Right lobe of liver (tissue), 6 donors: Measurements from ENCODE around the gene HIP1. TPM values are rescaled to one million over a fixed set of nuclear protein-coding genes. Genes with fewer than 3 reads are reported as not detected.
A peak's percentile ranks its signal among the peaks of the same experiment; 100 is the strongest.
"Not testable (repeated sequence)": the region's sequence is repeated elsewhere in the genome, so short reads cannot be mapped to it uniquely, and the experiment has no call there.

Experiments
- ATAC-seq, 4 donors: fragments of 200-7000 bp; cut with Tn5 transposase; one replicate each; pipeline ENCODE4 v1.9.1; 2020; ENCODE audit warnings: mild to moderate bottlenecking in 4 of 4, moderate library complexity in 4 of 4
- DNase-seq, 3 donors: peaks; one replicate each; pipeline ENCODE4 v3.0.0-alpha.2; 2020
- H3K27ac ChIP-seq, 3 donors: fragments of 200-600 bp; one replicate each; pipeline ENCODE4 v1.8.0; 2022
- H3K27me3 ChIP-seq, 2 donors: fragments of 200-600 bp; one replicate each; pipeline ENCODE4 v1.8.0; 2022
- H3K36me3 ChIP-seq, 4 donors: fragments of 200-600 bp; sonication (generic) in 1 of 4; one replicate each; pipeline versions ENCODE4 v1.5.1 to v1.8.0; 2017 to 2022; ENCODE audit warnings: control low read depth in 1 of 4
- H3K4me1 ChIP-seq, 4 donors: fragments of 200-600 bp; sonication (generic) in 1 of 4; one replicate each; pipeline versions ENCODE4 v1.5.1 to v1.8.0; 2017 to 2022; ENCODE audit warnings: control low read depth in 1 of 4
- H3K4me3 ChIP-seq, 3 donors: fragments of 200-600 bp; one replicate each; pipeline ENCODE4 v1.8.0; 2022
- H3K9me3 ChIP-seq, 4 donors: fragments of 200-600 bp; sonication (generic) in 1 of 4; one replicate each; pipeline versions ENCODE4 v1.5.1 to v1.8.0; 2017 to 2022; ENCODE audit warnings: control low read depth in 1 of 4
- POLR2A ChIP-seq: fragments of 450-650 bp; IDR thresholded peaks from one replicate; pipeline ENCODE4 v1.6.1; 2017; ENCODE audit warnings: antibody characterized with exemption, mild to moderate bottlenecking
- WGBS: methylation state at CpG from one replicate; pipeline ENCODE4 v1.1.6; 2018; ENCODE audit warnings: low coverage, low lambda C conversion rate; ENCODE audit not compliant: insufficient coverage; ENCODE audit errors: missing lambda C conversion rate; 5-methylcytosine and 5-hydroxymethylcytosine counted together
- intact Hi-C, 2 donors: fragments of 100-400 bp; cut with DNase I; formaldehyde crosslinking; loops; one replicate each; pipeline versions ENCODE4 v1.11.2 to v1.14.1; 2022
- small RNA-seq, 2 experiments: library from RNA; depleted of rRNA; stranded (forward); fragments of <200 nt; gene quantifications; one replicate each; pipeline ENCODE3, GENCODE V24; 2016
- total RNA-seq, 6 experiments: library from RNA; depleted of rRNA in 2 of 6; stranded (reverse); fragments of >200 nt in 2 of 6; fragmentation: NEBNext Ultra II Directional in 3 of 6; extraction: Animal tissue kit (Norgen Biotek cat#: 25700) in 3 of 6; gene quantifications; one replicate each; pipeline versions ENCODE4 v1.1.0 to v1.2.4, GENCODE V29; 2016 to 2023
- donor health status: DM: no; HTN: yes; CAD: no.
- donor health status: DM: no; HTN: no; CAD: no.
- donor health status: DM: no; HTN: no; CAD: no.
- donor health status: DM: no; HTN: yes; CAD: no.
- donor health status: DM: no; HTN: yes; CAD: no.

The HIP1 gene
- total RNA-seq, 6 experiments from 2014 or later = 17.6 to 23.0 (median 18.8) TPM

GRCh38 chr7:75492020-75492419 lies 246.7 kb downstream of the HIP1 start, which contains the start of gene SPDYE5:
Gene SPDYE5 (plus strand): TSS chr7:75492320. CDS start chr7:75494048, 1,728 bp downstream.
- intact Hi-C loops, ATAC-seq: not testable (repeated sequence)
- 83% methylated on average over 5 of the region's 6 CpGs for WGBS

GRCh38 chr7:75485979-75486643 lies 252.6 kb downstream of the HIP1 start, which contains the start of gene POM121C:
Gene POM121C (minus strand): TSS chr7:75486299. CDS start chr7:75441496, 44,803 bp downstream.
- H3K27ac ChIP-seq = peak within 1 kb of the TSS; percentile 60 to 87 (median 74)
- 0% methylated on average over 12 of the region's 49 CpGs for WGBS

More at GRCh38 chr7:75492020-75492419, 246.7 kb downstream of the HIP1 start, which contains the start of gene SPDYE5:
- H3K27ac ChIP-seq, DNase-seq, H3K27me3 ChIP-seq, H3K36me3 ChIP-seq, H3K9me3 ChIP-seq, H3K4me1 ChIP-seq, H3K4me3 ChIP-seq: not testable (repeated sequence)

GRCh38 chr7:75485355-75485978 lies 253.3 kb downstream of the HIP1 start:
- Histone ChIP-seq H3K27ac (peak overlapping the region; percentile 60 to 87 (median 74)), H3K4me3 (peak overlapping the region; percentile 72 to 79 (median 78))
- H3K36me3 ChIP-seq, H3K27me3 ChIP-seq, ATAC-seq, H3K9me3 ChIP-seq, intact Hi-C loops, H3K4me1 ChIP-seq: not testable (repeated sequence)
- peak in 1 of 3 donors; percentile 18 for DNase-seq
- WGBS = 0% methylated on average over 16 of the region's 32 CpGs

More at GRCh38 chr7:75485979-75486643, 252.6 kb downstream of the HIP1 start, which contains the start of gene POM121C:
- intact Hi-C loops, H3K9me3 ChIP-seq, H3K27me3 ChIP-seq, H3K4me1 ChIP-seq, H3K36me3 ChIP-seq: not testable (repeated sequence)
- ATAC-seq = peak; percentile 100
- H3K4me3 ChIP-seq = peak within 1 kb of the TSS; percentile 72 to 79 (median 78)
- peak; percentile 96 to 98 (median 98) for DNase-seq
- TF ChIP-seq POLR2A = peak; percentile 69

Small RNA genes lying within 50 kb of the gene (small RNA-seq; reads per million reads assigned to genes)
- gene AC211429.1 (0 reads per million in 2 experiments), gene RF00019 (0 reads per million in 2 experiments)

Other genes starting within 250 kb of the HIP1 start
- not detected for gene SPDYE5, start 246.6 kb downstream of the HIP1 start, total RNA-seq
- not detected for gene CCL26, start 33.3 kb upstream of the HIP1 start, total RNA-seq
- 1 to 10 TPM in 2 of 6 experiments, not detected in 4; 1.1 to 1.2 TPM for gene CCL24, start 74.9 kb upstream of the HIP1 start, total RNA-seq
- 10 to 100 TPM; 24.4 to 56.1 (median 31.7) TPM for gene RHBDD2, start 140.1 kb upstream of the HIP1 start, total RNA-seq
- 1,000 to 10,000 TPM in 1 of 6 experiments, 100 to 1,000 TPM in 5; 370 to 1,042 (median 725) TPM for gene POR, start 176.2 kb upstream of the HIP1 start, total RNA-seq